Astrocyte of the cerebellum (primary cell): ENCODE measurements around the gene BICD2.
"Not testable (repeated sequence)": the region's sequence is repeated elsewhere in the genome, so short reads cannot be mapped to it uniquely, and the experiment has no call there.

Source experiments
- DNase-seq: peaks from one replicate; pipeline ENCODE4 v3.0.0-alpha.2; 2011; ENCODE audit warnings: low read depth
- H3K4me3 ChIP-seq: 2 replicates; pipeline ENCODE4 v1.5.1; 2011; ENCODE audit warnings: mild to moderate bottlenecking, low read depth, low read length, moderate library complexity
- in situ Hi-C: cut with HindIII; loops from 2 replicates; pipeline ENCODE4 v1.10.0; 2017; ENCODE audit warnings: low sequenced_read_pairs
- TF ChIP-seq, protein P1 (sequence below): IDR thresholded peaks from 2 replicates; pipeline ENCODE4 v1.5.1; 2012; ENCODE audit warnings: low read length, low read depth, moderate library complexity, mild to moderate bottlenecking; ENCODE audit errors: missing control alignments

Gene BICD2

DNA sequence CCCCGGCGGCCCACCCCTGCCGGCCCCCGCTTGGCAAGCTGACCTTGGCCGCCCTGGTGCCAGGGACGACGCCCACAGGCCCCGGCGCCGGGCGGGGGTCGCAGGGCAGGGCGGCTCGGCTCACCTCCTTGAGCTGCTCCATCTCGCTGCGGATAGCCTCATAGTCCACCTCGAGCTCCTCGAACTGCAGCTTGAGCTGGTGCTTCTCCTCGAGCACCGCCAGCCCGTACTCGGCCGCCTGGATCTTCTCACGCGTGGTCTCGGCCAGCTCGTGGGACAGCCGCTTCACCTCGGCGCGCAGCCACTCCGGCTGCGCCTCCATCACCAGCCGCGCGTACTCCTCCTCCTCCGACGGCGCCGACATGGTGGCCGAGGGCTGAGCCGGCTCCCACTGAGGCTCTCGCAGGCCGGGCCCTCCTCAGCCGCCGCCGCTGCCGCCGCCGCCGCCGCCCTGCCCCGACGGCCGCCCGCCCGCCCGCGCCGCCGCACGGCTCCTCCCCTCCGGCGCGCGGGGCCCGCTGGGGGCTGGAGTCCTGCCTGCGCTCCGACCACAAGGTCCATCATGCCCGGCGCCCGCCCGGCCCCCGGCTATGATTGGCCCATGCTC, at the start of gene BICD2:
Gene BICD2 (minus strand): TSS at position 453 of the 607 bp plus-strand sequence. CDS start 89 bp downstream, at position 364.
- H3K4me3 ChIP-seq = peak within 1 kb of the TSS; percentile 85
- TF ChIP-seq, protein P1, sequence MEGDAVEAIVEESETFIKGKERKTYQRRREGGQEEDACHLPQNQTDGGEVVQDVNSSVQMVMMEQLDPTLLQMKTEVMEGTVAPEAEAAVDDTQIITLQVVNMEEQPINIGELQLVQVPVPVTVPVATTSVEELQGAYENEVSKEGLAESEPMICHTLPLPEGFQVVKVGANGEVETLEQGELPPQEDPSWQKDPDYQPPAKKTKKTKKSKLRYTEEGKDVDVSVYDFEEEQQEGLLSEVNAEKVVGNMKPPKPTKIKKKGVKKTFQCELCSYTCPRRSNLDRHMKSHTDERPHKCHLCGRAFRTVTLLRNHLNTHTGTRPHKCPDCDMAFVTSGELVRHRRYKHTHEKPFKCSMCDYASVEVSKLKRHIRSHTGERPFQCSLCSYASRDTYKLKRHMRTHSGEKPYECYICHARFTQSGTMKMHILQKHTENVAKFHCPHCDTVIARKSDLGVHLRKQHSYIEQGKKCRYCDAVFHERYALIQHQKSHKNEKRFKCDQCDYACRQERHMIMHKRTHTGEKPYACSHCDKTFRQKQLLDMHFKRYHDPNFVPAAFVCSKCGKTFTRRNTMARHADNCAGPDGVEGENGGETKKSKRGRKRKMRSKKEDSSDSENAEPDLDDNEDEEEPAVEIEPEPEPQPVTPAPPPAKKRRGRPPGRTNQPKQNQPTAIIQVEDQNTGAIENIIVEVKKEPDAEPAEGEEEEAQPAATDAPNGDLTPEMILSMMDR = no peak
- no peak for DNase-seq
- in situ Hi-C loops = no loop called here

DNA sequence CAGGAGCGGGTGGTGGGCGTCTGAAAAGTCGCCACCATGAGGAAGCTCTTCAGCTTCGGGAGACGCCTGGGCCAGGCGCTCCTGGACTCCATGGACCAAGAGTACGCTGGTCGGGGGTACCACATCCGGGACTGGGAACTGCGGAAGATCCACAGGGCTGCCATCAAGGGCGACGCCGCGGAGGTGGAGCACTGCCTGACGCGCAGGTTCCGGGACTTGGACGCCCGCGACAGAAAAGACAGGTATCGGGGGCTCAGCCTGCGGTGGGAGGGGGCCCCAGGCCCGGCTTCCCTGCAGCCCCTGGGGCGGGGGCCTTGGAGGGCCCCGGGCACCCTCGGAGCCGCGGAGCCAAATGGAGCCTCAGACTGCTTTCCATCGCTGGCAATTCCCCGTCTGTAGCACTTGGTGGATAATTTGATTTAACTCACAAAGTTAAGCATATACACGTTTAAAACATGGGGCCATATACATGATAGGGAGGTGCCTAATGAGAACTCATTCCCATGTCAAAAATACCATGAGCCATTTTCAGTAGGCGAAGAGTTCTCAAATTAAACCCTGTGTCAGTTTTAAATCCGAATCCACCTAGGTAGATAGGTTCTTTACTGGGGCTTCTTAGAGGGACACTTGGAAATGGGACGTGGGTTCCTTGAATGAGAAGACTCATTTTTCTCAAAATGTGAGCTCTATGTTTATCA, 45.1 kb upstream of the BICD2 start:
- DNase-seq, in situ Hi-C loops, H3K4me3 ChIP-seq: not testable (repeated sequence)

DNA sequence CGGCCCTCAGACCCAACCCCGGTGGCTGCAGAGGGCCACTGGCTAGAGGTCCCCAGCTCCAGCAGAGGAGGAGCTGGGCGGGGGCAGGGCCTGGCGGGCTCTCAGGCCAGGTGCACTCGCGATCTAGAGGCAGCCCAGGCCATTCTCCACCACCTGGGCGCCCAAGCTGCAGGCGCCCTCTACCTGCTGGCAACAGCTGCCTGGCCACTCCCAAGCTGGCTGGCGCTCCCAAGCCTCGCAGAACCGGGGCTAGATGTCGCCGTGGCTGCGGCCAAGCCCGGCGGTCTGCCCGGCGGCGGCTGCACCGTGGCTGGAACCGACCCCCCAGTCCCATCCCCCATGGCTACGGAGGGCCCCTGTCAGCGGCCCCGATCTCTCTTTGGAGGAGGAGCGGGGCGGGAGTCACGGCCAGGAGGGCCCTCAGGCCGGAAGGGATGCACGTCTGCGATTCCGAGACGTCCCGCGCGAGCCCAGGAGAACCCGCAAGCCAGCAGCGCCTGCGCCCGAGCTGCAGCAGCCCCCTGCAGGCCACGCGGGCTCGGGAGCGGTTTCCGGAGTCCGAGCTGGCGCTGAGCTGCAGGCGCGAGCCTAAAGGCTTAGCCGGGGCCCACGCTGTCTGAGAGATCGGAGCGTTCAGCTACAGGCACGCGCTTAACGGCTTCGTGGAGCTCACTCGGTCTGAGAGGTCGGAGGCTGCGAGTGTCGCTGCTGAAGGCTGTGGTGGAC, 44.3 kb upstream of the BICD2 start:
- H3K4me3 ChIP-seq = no peak overlapping the region
- TF ChIP-seq, protein P1 = peak; percentile 43
- in situ Hi-C loops = no loop called here
- peak; percentile 28 for DNase-seq

DNA sequence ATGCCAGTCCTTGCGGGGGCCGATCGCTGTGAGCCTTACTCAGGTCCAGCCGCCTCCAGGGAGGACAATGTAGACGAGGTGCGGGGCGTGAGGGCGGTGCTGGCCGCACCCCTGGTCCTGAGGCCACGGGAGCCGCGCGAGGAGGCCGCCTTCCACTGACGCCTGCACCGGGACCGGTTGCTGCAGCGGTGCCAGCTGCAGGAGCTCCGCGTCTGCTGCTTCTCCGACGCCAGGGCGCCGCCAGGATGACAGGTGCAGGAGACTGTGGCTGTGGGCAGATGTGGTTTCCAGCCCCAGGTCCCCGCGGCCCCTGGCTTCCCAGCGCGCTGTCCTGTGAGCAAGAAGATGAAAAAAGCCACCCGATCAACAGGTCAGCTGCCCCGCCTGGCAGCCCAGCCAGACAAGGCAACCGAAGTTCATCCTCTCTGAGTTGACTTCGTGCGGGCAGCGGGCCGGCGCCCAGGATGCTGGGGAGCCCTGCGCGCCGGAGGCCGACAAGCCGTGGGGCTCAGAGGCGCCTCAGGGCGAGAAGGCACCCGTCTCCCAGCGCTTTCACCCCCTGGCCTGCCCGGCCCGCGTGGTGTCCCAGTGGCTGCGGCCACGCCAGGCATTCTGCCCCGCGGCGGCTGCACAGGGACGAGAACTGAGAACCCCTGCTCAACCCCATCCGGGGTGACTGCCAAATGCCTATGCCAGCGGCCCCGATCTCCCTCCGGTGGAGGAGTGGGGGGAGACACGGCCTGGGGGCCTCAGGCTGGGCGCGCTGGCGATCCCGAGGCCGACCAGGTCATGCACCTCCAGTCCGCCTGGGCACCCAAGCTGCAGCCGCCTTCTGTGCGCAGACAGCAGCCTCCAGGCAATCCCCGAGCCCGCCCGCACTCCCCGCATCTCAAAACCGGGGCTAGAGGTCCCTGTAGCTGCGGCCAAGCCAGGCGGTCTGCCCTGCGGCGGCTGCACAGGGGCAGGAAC, 43.4 kb upstream of the BICD2 start:
- TF ChIP-seq, protein P1 = no peak
- no peak for DNase-seq
- no peak overlapping the region for H3K4me3 ChIP-seq
- in situ Hi-C loops = no loop called here

DNA sequence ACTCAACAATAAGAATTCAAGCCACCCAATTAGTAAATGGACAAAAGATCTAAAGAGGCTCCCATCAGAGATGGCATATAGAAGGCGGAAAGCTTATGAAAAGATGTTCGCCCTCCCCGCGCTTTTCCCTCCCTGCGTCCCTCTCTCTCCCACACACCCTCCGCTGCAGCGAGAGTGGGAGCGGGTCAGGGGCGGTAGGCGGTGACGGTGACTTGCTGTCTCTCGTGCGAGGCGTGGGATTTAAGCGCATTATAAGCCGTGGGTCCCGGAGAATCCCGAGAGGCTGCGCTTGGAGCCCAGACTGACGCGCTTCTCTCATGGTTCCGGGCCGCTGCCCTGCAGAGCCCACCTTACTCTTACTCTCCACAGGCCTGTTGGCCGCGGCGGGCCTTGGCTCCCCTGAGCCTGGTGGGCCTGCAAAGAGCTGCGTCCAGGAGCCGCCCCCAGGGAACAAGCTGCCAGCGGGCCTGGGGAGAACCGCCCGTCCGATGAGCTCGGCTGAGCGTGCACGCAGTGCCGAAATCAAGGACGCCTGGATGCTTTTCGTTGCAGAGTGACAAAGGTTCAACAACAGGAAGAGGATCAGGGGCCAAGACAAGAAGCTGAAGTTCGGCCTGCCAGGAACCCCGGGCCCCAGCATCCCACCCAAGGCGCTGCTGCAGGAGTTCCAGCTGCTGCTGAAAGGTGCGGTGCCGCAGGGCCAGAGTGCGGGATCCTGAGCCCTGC, 42.6 kb upstream of the BICD2 start:
- no peak overlapping the region for H3K4me3 ChIP-seq
- no peak for DNase-seq
- TF ChIP-seq, protein P1 = no peak
- in situ Hi-C loops = no loop called here

DNA sequence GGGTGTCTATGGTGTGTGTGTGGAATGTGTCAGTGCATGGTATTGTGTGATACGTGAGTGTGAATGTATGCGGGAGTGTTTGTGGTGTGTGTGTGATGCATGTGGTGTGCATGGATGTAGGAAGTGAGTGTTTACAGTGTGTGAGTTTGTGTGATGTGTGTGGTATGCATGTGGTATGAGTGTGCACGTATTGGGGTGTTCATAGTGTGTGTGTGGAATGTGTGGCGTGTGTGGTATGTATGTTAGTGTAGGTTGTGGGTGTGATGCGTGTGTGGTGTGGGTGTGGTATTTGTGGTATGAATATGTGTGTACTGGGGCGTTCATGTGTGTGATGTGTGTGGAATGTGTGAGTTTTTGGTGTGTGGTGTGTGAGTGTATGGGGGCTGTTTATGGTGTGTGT, 40.1 kb upstream of the BICD2 start:
- H3K4me3 ChIP-seq = no peak overlapping the region
- in situ Hi-C loops = no loop called here
- no peak for DNase-seq
- TF ChIP-seq, protein P1 = no peak
